Measurements from ENCODE around the gene TPSAB1. TPM values are rescaled to one million over a fixed set of nuclear protein-coding genes. Genes with fewer than 3 reads are reported as not detected.
"Not testable (repeated sequence)": the region's sequence is repeated elsewhere in the genome, so short reads cannot be mapped to it uniquely, and the experiment has no call there.

TPSAB1 gene
- total RNA-seq, 1 experiment from 2014 or later = not detected

- no peak for DNase-seq (ENCODE audit: extremely low read depth, low read depth)
These were observed 4.4 kb downstream of the TPSAB1 start for GRCh38 chr16:1244881-1245280.

DNA sequence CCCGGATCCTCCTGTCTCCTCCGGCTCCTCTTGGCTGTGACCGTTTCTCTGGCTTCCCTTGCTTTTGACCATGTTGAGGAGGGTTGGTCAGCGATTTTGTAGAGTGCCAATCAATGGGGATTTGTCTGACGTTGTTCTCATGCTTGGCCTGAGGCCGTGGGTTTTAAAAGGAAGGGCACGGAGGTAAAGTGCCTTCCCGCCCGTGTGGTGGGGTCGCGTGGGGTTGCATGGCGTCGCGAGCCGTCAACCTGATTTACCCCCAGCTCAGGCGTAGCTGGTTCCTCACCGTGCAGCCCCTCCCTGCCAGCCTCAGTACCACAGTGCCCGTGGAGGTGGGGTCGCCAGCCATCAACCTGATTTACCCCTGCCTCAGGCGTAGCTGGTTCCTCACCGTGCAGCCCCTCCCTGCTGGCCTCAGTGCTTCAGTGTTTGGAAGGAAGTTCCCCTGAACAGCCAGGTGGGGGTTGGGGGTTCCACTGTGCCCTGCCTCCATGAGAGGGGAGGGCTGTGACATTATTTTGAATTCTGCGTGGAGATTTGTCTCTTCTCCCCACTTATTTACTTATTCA, 5.0 kb downstream of the TPSAB1 start:
- no peak for DNase-seq (ENCODE audit: extremely low read depth, low read depth)

DNA sequence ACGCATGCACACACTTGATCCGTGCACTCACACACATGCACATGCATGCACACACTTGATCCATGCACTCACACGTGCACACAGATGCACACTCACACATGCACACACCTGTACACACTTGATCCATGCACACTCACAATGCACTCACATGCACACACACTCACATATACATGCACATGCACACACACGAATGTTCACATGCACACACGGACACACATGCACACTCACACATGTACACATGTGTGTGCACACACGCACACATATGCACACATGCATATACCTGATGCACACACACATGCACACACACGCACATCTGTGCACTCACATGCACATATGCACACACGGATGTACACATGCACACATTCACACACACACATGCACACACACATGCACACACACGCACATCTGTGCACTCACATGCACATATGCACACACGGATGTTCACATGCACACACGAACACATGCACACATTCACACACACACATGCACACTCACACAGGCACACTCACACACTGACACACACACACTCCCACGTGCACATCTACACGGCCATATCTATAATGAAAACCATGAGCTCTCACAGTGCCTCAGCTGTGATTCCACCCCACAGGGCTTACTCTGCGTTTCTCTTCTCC, 7.5 kb downstream of the TPSAB1 start:
- not testable (repeated sequence) for DNase-seq (ENCODE audit: extremely low read depth, low read depth)

- not testable (repeated sequence) for DNase-seq (ENCODE audit: extremely low read depth, low read depth)
These were observed 8.7 kb downstream of the TPSAB1 start for GRCh38 chr16:1249031-1249755.

DNA sequence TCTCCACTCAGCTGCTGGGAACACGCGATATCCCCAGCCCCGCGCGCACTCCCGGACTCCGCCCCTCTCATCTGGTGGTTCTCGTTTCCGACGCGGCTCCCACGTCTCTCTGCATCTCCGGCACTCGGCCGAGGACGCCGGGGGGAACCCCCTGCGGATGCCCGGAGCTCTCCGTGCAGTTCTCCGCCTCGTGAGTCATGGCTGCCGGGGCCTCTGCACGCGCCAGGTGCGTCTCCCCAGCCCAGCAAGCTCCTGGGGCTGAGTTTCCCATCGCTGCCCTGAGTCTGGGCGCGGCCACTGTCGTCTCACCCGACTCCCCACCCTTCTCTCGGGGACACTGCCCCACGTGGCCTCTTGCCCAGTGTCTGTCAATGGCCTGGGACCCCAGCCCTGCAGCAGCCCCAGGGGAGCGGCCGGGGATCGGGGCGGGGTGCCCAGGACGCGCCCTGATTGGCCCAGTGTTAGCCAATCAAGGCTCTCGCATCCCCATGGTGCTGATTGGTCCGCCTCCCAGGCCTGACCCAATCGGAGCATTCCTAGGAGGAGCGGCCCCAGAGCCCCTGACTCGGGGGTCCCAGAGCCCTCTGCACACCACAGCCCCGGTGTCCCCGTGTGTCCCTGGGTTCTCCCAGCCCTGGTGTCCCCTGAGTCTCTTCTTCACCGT, 13.3 kb downstream of the TPSAB1 start:
- DNase-seq (ENCODE audit: extremely low read depth, low read depth) = not testable (repeated sequence)

- DNase-seq (ENCODE audit: extremely low read depth, low read depth) = not testable (repeated sequence)
These were observed 14.3 kb downstream of the TPSAB1 start for GRCh38 chr16:1254821-1255220.

GRCh38 chr16:1255276-1256122, 15.0 kb downstream of the TPSAB1 start, which contains the start of gene TPSD1:
Gene TPSD1 (plus strand): TSS chr16:1256069. CDS start chr16:1256281, 212 bp downstream.
- DNase-seq (ENCODE audit: extremely low read depth, low read depth) = not testable (repeated sequence)

- not testable (repeated sequence) for DNase-seq (ENCODE audit: extremely low read depth, low read depth)
These were observed 15.9 kb downstream of the TPSAB1 start for GRCh38 chr16:1256296-1256873.

- no peak for DNase-seq (ENCODE audit: extremely low read depth, low read depth)
These were observed 16.4 kb downstream of the TPSAB1 start for GRCh38 chr16:1256874-1257322.

DNA sequence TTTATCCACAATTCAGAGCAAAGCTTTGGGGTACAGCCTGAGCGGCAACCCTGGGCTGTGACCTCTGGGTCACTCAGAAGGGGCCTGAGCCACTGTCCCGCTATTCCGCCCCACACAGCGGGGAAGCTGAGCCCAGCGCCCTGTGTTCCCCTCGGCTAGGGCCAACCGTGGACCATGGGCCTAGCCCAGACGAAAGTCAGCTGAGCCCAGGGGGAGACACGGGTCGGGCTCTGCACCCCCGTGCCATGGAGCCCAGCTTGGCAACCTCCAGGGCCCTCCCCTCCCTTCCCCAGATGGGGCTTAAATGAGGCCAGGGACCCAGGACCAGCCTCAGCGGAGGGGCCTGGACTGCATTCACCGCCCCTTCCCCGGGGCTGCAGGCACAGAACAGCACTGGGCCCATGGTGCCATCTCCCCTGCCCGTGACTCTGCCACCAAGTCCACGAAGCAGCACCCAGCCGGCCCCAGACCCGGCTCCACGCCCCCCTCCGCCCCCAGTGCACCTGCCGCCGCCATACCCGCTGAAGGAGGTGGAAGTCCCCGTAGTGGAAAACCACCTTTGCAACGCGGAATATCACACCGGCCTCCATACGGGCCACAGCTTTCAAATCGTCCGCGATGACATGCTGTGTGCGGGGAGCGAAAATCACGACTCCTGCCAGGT, 17.2 kb downstream of the TPSAB1 start:
- DNase-seq (ENCODE audit: extremely low read depth, low read depth) = no peak

- DNase-seq (ENCODE audit: extremely low read depth, low read depth) = no peak
These were observed 17.7 kb downstream of the TPSAB1 start for GRCh38 chr16:1258225-1258600.

DNA sequence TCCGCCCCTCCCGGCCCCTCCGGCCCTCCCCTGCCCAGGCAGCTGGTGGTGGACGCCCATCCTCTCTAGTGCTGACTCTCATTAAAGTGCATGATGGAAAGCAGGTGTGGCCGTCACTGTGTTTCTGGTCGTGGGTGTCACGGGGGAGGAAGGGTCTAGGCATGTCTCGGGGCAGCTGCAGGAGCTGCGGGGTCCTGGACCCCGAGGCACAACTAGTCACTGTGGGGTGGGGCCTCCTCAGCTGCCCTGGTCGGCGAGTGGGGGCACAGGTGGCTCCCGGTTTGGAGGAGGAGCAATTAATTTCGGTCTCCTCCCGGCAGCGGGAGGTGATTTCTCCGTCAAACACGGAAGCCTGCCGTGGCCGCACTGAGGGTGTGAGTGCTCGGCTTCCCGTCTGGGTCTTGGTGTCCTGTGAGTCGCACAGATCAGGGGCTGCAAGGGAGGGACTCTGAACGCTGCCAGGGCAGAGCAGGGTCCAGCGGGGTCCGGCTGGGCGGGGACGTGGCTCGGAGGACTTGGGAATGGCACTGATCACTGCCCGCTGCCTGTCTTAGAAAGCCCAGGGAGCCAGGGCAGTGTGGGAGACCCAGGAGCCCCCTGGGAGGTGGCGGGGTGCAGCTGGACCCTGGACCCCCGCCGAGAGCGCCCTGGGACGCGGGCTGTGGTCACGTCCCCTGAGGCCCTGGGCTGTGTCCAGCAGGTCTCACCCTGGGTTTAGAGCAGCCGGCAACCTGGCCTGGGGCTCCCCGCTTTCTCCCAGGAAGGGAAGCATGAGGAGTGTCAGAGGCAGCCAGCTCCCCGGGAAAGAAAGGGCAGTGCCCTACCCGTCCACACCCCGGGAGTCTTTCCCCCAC, 18.6 kb downstream of the TPSAB1 start:
- no peak for DNase-seq (ENCODE audit: extremely low read depth, low read depth)

GRCh38 chr16:1259760-1260068, 19.2 kb downstream of the TPSAB1 start:
- DNase-seq (ENCODE audit: extremely low read depth, low read depth) = no peak

GRCh38 chr16:1260101-1260680, 19.7 kb downstream of the TPSAB1 start:
- DNase-seq (ENCODE audit: extremely low read depth, low read depth) = no peak

DNA sequence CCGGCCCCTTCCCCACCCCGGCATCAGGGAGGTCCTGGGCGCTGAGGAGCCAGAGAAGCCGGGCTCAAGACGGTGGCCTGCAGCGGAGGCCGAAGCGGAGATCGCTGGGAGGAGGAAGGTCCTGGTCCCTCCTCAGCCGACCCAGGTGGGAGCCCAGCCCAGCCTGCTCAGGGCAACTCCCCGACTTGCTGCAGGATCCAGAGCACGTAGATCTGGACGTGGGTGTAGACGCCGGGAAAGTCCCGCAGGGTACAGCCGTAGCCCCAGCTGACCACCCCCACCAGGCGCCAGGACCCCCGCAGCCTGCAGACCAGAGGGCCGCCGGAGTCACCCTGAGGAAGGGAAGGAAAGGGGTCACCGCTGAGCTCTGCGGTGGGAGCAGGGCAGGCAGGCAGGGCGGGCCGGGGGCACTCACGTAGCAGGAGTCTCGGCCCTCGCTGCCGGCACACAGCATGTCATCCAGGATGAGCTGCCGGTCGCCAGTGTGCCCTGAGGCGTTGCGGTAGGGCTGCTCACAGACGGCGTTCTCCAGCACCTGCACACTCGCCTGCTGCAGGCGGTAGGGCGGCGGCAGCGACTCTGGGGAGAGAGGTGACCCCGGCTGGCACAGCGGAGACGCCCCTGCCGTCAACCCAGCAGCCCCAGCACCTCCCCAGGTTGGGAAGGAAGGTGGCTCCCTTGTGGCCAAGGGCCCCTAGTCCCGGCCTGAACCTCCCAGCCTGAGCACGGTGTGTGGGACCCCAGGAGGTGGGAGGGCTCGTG, 20.8 kb downstream of the TPSAB1 start:
- no peak for DNase-seq (ENCODE audit: extremely low read depth, low read depth)

DNA sequence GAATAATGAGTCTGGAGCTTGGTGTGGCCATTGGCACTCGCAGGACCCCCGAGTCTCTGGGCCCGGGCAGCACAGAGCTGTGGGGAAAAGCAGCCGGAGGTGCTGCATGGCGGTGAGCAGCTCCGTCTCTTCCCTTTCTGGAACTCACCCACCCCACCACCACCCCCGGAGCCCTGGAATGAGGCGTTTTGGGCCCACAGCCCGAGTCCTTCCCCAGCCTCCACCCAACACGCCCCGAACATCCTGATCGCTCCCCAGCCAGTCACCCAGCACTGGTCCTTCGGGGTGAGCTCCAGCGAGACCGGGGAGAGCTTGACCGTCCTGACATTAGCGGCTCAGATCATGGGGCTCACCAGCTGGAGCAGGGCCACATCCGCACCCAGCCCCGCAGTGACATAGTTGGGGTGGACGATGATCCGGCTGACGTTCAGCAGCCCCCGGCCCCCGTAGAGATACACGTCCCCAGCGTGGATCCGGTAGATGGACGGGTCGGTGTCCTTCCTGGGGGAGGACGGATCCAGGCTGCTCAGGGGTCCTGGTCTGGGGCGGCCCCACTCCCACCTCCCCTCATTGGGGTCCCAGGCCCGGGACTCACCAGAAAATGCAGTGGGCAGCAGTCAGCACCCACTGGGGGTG, 21.8 kb downstream of the TPSAB1 start:
- no peak for DNase-seq (ENCODE audit: extremely low read depth, low read depth)

- DNase-seq (ENCODE audit: extremely low read depth, low read depth) = no peak
These were observed 22.3 kb downstream of the TPSAB1 start for GRCh38 chr16:1262846-1263221.

Measured in NCI-H460 (cell line).